GM12878 (cell line): ENCODE results near the gene MT4. TPM values are rescaled to one million over a fixed set of nuclear protein-coding genes. Genes with fewer than 3 reads are reported as not detected.

Experiments
- BHLHE40 ChIP-seq, 2 experiments: fragments of 450-650 bp in 1 of 2; IDR thresholded peaks; 2 replicates each; pipeline ENCODE4 v1.6.1; 2011 to 2017; ENCODE audit warnings: low read depth in 2 of 2, borderline replicate concordance in 1 of 2, improper control_type of control experiment in 1 of 2, low read length in 1 of 2, mild to moderate bottlenecking in 1 of 2
- BMI1 ChIP-seq: fragments of 450-650 bp; IDR thresholded peaks from 2 replicates; pipeline ENCODE4 v1.6.1; 2016; ENCODE audit warnings: mild to moderate bottlenecking, moderate library complexity, borderline replicate concordance
- HCFC1 ChIP-seq: fragments of 150-350 bp; IDR thresholded peaks from 2 replicates; pipeline ENCODE4 v1.6.1; 2014; ENCODE audit warnings: low read length
- IKZF2 ChIP-seq, 2 experiments: fragments of 450-650 bp; IDR thresholded peaks; 2 replicates each; pipeline ENCODE4 v1.6.1; 2017; ENCODE audit warnings: mild to moderate bottlenecking in 2 of 2, moderate library complexity in 2 of 2
- NBN ChIP-seq: fragments of 450-650 bp; IDR thresholded peaks from 2 replicates; pipeline ENCODE4 v1.6.1; 2016
- NFXL1 ChIP-seq: fragments of 450-650 bp; IDR thresholded peaks from 2 replicates; pipeline ENCODE4 v1.6.1; 2017; ENCODE audit warnings: antibody characterized with exemption, mild to moderate bottlenecking, borderline replicate concordance
- polyA plus RNA-seq, 11 experiments: library from polyadenylated mRNA; depleted of rRNA in 4 of 11; unstranded in 6 of 11; stranded (reverse) in 5 of 11; fragments of >200 nt; fragmentation: Nextera tagmentation in 4 of 11; fragmentation: Illumina TruSeq in 1 of 11; extraction: Ambion mirVana in 4 of 11; extraction: Trizol in 1 of 11; gene quantifications; 1 replicate in 1 of 11; 2 replicates in 10 of 11; pipeline versions ENCODE4 v1.2.1 to v1.2.3, GENCODE V29; 2011 to 2016; ENCODE audit warnings: inconsistent platforms in 2 of 11, missing spikeins in 2 of 11, low read depth in 1 of 11
- total RNA-seq, 4 experiments: library from RNA; depleted of rRNA in 3 of 4; stranded (reverse); fragments of >200 nt in 3 of 4; fragmentation: Illumina TruSeq in 1 of 4; extraction: Trizol in 1 of 4; gene quantifications; 2 replicates each; pipeline versions ENCODE4 v1.2.1 to v1.2.3, GENCODE V29; 2013 to 2021
- TF ChIP-seq, protein P1 (sequence below): fragments of 450-650 bp; IDR thresholded peaks from 2 replicates; pipeline ENCODE4 v1.6.1; 2016; ENCODE audit warnings: mild to moderate bottlenecking, moderate library complexity, borderline replicate concordance
- TF ChIP-seq, protein P2 (sequence below), 3 experiments: IDR thresholded peaks in 2 of 3; conservative IDR thresholded peaks in 1 of 3; 2 replicates each; pipeline ENCODE4 v1.5.1; 2011; ENCODE audit warnings: low read depth in 3 of 3, low read length in 3 of 3, mild to moderate bottlenecking in 3 of 3, control low read depth in 2 of 3, moderate library complexity in 2 of 3, inconsistent platforms in 1 of 3, mixed read lengths in 1 of 3; ENCODE audit not compliant: control insufficient read depth in 2 of 3, insufficient read depth in 1 of 3; ENCODE audit errors: extremely low read depth in 1 of 3
- TF ChIP-seq, protein P3 (sequence below): fragments of 150-350 bp; IDR thresholded peaks from 2 replicates; pipeline ENCODE4 v1.6.1; 2016; ENCODE audit warnings: low read depth, low read length
- TF ChIP-seq, protein P4 (sequence below): fragments of 450-650 bp; IDR thresholded peaks from 2 replicates; pipeline ENCODE4 v1.6.1; 2016; ENCODE audit warnings: mild to moderate bottlenecking
- TF ChIP-seq, protein P5 (sequence below): IDR thresholded peaks from 2 replicates; pipeline ENCODE4 v1.6.1; 2012; ENCODE audit warnings: improper control_type of control experiment, low read depth, low read length; ENCODE audit not compliant: insufficient replicate concordance

Gene MT4
- total and polyA plus RNA-seq, 10 of the 15 experiments (the other 5 are each of a cell fraction or from before 2014, with no cell fraction given), result not detected

DNA sequence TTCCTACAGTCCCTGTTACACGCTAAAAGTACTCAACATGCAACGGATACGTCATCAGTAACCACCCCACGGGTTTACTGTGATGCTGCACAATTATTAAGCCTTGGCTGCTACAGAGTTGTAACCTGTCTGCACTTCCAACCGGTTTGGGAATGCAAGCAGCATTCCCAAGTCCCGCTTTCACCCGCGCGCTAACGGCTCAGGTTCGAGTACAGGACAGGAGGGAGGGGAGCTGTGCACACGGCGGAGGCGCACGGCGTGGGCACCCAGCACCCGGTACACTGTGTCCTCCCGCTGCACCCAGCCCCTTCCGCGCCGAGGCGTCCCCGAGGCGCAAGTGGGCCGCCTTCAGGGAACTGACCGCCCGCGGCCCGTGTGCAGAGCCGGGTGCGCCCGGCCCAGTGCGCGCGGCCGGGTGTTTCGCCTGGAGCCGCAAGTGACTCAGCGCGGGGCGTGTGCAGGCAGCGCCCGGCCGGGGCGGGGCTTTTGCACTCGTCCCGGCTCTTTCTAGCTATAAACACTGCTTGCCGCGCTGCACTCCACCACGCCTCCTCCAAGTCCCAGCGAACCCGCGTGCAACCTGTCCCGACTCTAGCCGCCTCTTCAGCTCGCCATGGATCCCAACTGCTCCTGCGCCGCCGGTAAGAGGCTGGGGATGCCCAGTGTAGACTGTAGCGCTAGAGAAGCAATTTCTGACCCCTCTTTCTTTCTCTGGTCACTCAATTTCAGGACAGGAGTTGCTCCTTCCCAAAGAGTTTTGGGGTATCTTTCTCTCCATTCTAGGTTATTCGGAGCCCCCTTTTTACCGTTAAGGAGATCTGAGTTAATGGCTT, 43.4 kb downstream of the MT4 start, which contains the start of gene MT2A (continued):
- TF ChIP-seq BHLHE40 (IDR thresholded peaks at IDR 0.05; ENCODE audit: borderline replicate concordance in 1 of 2, low read depth in 2 of 2, low read length in 1 of 2) (peak; percentile 48 to 85; a peak in 3 of 4 replicates), NFXL1 (no peak), BMI1 (no peak), HCFC1 (no peak), NBN (no peak), IKZF2 (IDR thresholded peaks at IDR 0.05) (peak; percentile 33 to 34; a peak in 2 of 4 replicates)
- TF ChIP-seq, protein P1, sequence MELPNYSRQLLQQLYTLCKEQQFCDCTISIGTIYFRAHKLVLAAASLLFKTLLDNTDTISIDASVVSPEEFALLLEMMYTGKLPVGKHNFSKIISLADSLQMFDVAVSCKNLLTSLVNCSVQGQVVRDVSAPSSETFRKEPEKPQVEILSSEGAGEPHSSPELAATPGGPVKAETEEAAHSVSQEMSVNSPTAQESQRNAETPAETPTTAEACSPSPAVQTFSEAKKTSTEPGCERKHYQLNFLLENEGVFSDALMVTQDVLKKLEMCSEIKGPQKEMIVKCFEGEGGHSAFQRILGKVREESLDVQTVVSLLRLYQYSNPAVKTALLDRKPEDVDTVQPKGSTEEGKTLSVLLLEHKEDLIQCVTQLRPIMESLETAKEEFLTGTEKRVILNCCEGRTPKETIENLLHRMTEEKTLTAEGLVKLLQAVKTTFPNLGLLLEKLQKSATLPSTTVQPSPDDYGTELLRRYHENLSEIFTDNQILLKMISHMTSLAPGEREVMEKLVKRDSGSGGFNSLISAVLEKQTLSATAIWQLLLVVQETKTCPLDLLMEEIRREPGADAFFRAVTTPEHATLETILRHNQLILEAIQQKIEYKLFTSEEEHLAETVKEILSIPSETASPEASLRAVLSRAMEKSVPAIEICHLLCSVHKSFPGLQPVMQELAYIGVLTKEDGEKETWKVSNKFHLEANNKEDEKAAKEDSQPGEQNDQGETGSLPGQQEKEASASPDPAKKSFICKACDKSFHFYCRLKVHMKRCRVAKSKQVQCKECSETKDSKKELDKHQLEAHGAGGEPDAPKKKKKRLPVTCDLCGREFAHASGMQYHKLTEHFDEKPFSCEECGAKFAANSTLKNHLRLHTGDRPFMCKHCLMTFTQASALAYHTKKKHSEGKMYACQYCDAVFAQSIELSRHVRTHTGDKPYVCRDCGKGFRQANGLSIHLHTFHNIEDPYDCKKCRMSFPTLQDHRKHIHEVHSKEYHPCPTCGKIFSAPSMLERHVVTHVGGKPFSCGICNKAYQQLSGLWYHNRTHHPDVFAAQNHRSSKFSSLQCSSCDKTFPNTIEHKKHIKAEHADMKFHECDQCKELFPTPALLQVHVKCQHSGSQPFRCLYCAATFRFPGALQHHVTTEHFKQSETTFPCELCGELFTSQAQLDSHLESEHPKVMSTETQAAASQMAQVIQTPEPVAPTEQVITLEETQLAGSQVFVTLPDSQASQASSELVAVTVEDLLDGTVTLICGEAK, result no peak
- TF ChIP-seq, protein P2, sequence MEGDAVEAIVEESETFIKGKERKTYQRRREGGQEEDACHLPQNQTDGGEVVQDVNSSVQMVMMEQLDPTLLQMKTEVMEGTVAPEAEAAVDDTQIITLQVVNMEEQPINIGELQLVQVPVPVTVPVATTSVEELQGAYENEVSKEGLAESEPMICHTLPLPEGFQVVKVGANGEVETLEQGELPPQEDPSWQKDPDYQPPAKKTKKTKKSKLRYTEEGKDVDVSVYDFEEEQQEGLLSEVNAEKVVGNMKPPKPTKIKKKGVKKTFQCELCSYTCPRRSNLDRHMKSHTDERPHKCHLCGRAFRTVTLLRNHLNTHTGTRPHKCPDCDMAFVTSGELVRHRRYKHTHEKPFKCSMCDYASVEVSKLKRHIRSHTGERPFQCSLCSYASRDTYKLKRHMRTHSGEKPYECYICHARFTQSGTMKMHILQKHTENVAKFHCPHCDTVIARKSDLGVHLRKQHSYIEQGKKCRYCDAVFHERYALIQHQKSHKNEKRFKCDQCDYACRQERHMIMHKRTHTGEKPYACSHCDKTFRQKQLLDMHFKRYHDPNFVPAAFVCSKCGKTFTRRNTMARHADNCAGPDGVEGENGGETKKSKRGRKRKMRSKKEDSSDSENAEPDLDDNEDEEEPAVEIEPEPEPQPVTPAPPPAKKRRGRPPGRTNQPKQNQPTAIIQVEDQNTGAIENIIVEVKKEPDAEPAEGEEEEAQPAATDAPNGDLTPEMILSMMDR (IDR thresholded peaks at IDR 0.05 in 2 of 3, conservative IDR thresholded peaks at IDR 0.05 in 1 of 3; ENCODE audit: control insufficient read depth in 2 of 3, extremely low read depth in 1 of 3, insufficient read depth in 1 of 3, low read depth in 3 of 3, low read length in 3 of 3), result no peak
- TF ChIP-seq, protein P3, sequence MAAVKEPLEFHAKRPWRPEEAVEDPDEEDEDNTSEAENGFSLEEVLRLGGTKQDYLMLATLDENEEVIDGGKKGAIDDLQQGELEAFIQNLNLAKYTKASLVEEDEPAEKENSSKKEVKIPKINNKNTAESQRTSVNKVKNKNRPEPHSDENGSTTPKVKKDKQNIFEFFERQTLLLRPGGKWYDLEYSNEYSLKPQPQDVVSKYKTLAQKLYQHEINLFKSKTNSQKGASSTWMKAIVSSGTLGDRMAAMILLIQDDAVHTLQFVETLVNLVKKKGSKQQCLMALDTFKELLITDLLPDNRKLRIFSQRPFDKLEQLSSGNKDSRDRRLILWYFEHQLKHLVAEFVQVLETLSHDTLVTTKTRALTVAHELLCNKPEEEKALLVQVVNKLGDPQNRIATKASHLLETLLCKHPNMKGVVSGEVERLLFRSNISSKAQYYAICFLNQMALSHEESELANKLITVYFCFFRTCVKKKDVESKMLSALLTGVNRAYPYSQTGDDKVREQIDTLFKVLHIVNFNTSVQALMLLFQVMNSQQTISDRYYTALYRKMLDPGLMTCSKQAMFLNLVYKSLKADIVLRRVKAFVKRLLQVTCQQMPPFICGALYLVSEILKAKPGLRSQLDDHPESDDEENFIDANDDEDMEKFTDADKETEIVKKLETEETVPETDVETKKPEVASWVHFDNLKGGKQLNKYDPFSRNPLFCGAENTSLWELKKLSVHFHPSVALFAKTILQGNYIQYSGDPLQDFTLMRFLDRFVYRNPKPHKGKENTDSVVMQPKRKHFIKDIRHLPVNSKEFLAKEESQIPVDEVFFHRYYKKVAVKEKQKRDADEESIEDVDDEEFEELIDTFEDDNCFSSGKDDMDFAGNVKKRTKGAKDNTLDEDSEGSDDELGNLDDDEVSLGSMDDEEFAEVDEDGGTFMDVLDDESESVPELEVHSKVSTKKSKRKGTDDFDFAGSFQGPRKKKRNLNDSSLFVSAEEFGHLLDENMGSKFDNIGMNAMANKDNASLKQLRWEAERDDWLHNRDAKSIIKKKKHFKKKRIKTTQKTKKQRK, result no peak
- TF ChIP-seq, protein P4, sequence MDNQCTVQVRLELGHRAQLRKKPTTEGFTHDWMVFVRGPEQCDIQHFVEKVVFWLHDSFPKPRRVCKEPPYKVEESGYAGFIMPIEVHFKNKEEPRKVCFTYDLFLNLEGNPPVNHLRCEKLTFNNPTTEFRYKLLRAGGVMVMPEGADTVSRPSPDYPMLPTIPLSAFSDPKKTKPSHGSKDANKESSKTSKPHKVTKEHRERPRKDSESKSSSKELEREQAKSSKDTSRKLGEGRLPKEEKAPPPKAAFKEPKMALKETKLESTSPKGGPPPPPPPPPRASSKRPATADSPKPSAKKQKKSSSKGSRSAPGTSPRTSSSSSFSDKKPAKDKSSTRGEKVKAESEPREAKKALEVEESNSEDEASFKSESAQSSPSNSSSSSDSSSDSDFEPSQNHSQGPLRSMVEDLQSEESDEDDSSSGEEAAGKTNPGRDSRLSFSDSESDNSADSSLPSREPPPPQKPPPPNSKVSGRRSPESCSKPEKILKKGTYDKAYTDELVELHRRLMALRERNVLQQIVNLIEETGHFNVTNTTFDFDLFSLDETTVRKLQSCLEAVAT, result 0 out of 2 replicates have a peak, but pooled peaks have one; percentile 37
- TF ChIP-seq, protein P5, sequence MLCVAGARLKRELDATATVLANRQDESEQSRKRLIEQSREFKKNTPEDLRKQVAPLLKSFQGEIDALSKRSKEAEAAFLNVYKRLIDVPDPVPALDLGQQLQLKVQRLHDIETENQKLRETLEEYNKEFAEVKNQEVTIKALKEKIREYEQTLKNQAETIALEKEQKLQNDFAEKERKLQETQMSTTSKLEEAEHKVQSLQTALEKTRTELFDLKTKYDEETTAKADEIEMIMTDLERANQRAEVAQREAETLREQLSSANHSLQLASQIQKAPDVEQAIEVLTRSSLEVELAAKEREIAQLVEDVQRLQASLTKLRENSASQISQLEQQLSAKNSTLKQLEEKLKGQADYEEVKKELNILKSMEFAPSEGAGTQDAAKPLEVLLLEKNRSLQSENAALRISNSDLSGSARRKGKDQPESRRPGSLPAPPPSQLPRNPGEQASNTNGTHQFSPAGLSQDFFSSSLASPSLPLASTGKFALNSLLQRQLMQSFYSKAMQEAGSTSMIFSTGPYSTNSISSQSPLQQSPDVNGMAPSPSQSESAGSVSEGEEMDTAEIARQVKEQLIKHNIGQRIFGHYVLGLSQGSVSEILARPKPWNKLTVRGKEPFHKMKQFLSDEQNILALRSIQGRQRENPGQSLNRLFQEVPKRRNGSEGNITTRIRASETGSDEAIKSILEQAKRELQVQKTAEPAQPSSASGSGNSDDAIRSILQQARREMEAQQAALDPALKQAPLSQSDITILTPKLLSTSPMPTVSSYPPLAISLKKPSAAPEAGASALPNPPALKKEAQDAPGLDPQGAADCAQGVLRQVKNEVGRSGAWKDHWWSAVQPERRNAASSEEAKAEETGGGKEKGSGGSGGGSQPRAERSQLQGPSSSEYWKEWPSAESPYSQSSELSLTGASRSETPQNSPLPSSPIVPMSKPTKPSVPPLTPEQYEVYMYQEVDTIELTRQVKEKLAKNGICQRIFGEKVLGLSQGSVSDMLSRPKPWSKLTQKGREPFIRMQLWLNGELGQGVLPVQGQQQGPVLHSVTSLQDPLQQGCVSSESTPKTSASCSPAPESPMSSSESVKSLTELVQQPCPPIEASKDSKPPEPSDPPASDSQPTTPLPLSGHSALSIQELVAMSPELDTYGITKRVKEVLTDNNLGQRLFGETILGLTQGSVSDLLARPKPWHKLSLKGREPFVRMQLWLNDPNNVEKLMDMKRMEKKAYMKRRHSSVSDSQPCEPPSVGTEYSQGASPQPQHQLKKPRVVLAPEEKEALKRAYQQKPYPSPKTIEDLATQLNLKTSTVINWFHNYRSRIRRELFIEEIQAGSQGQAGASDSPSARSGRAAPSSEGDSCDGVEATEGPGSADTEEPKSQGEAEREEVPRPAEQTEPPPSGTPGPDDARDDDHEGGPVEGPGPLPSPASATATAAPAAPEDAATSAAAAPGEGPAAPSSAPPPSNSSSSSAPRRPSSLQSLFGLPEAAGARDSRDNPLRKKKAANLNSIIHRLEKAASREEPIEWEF, result no peak
